ENCODE results near the gene PRR20A.
"Not testable (repeated sequence)": the region's sequence is repeated elsewhere in the genome, so short reads cannot be mapped to it uniquely, and the experiment has no call there.

Gene PRR20A

GRCh38 chr13:57140235-57140968 lies at the start of gene PRR20A:
TSS of gene PRR20A (plus strand) at chr13:57140918. CDS start at chr13:57141305, 387 bp downstream.
- DNase-seq (ENCODE audit: low spot score); in situ Hi-C loops (cut with MboI; ENCODE audit: low pct_unique_long_range_greater_than_20kb, low sequenced_read_pairs, unreplicated experiment): not testable (repeated sequence)

- TF ChIP-seq CTCF (IDR thresholded peaks at IDR 0.05; ENCODE audit: extremely low read depth, insufficient read depth, missing control alignments), result no peak
- in situ Hi-C loops (cut with MboI; ENCODE audit: low pct_unique_long_range_greater_than_20kb, low sequenced_read_pairs, unreplicated experiment), result no loop called here
- DNase-seq (ENCODE audit: low spot score), result no peak
Observed at GRCh38 chr13:57114945-57115344, 25.8 kb upstream of the PRR20A start.

GRCh38 chr13:57123681-57124080 lies 17.0 kb upstream of the PRR20A start:
- no peak for TF ChIP-seq CTCF (IDR thresholded peaks at IDR 0.05; ENCODE audit: extremely low read depth, insufficient read depth, missing control alignments)
- no peak for DNase-seq (ENCODE audit: low spot score)
- in situ Hi-C loops (cut with MboI; ENCODE audit: low pct_unique_long_range_greater_than_20kb, low sequenced_read_pairs, unreplicated experiment), result no loop called here

GRCh38 chr13:57128909-57129308 lies 11.8 kb upstream of the PRR20A start:
- in situ Hi-C loops (cut with MboI; ENCODE audit: low pct_unique_long_range_greater_than_20kb, low sequenced_read_pairs, unreplicated experiment), result no loop called here
- no peak for TF ChIP-seq CTCF (IDR thresholded peaks at IDR 0.05; ENCODE audit: extremely low read depth, insufficient read depth, missing control alignments)
- DNase-seq (ENCODE audit: low spot score), result no peak

- no peak for TF ChIP-seq CTCF (IDR thresholded peaks at IDR 0.05; ENCODE audit: extremely low read depth, insufficient read depth, missing control alignments)
- in situ Hi-C loops (cut with MboI; ENCODE audit: low pct_unique_long_range_greater_than_20kb, low sequenced_read_pairs, unreplicated experiment), result no loop called here
- no peak for DNase-seq (ENCODE audit: low spot score)
Observed at GRCh38 chr13:57136093-57136492, 4.6 kb upstream of the PRR20A start.

- in situ Hi-C loops (cut with MboI; ENCODE audit: low pct_unique_long_range_greater_than_20kb, low sequenced_read_pairs, unreplicated experiment), result no loop called here
- DNase-seq (ENCODE audit: low spot score), result no peak
- no peak for TF ChIP-seq CTCF (IDR thresholded peaks at IDR 0.05; ENCODE audit: extremely low read depth, insufficient read depth, missing control alignments)
Observed at GRCh38 chr13:57137585-57137984, 3.1 kb upstream of the PRR20A start.

- no peak for DNase-seq (ENCODE audit: low spot score)
- in situ Hi-C loops (cut with MboI; ENCODE audit: low pct_unique_long_range_greater_than_20kb, low sequenced_read_pairs, unreplicated experiment), result no loop called here
- TF ChIP-seq CTCF (IDR thresholded peaks at IDR 0.05; ENCODE audit: extremely low read depth, insufficient read depth, missing control alignments), result no peak
Observed at GRCh38 chr13:57138988-57139387, 1.7 kb upstream of the PRR20A start.

GRCh38 chr13:57139781-57140180 lies 937 bp upstream of the PRR20A start:
- in situ Hi-C loops (cut with MboI; ENCODE audit: low pct_unique_long_range_greater_than_20kb, low sequenced_read_pairs, unreplicated experiment); DNase-seq (ENCODE audit: low spot score): not testable (repeated sequence)

- DNase-seq (ENCODE audit: low spot score); in situ Hi-C loops (cut with MboI; ENCODE audit: low pct_unique_long_range_greater_than_20kb, low sequenced_read_pairs, unreplicated experiment): not testable (repeated sequence)
Observed at GRCh38 chr13:57147188-57147587, 6.5 kb downstream of the PRR20A start, which contains the start of gene PRR20B. TSS of gene PRR20B (plus strand) at chr13:57147488. CDS start at chr13:57147875, 387 bp downstream.

- DNase-seq (ENCODE audit: low spot score); in situ Hi-C loops (cut with MboI; ENCODE audit: low pct_unique_long_range_greater_than_20kb, low sequenced_read_pairs, unreplicated experiment): not testable (repeated sequence)
Observed at GRCh38 chr13:57148106-57148505, 7.4 kb downstream of the PRR20A start.

- DNase-seq (ENCODE audit: low spot score); in situ Hi-C loops (cut with MboI; ENCODE audit: low pct_unique_long_range_greater_than_20kb, low sequenced_read_pairs, unreplicated experiment): not testable (repeated sequence)
Observed at GRCh38 chr13:57153761-57154160, 13.0 kb downstream of the PRR20A start, which contains the start of gene PRR20C. TSS of gene PRR20C (plus strand) at chr13:57154061. CDS start at chr13:57154448, 387 bp downstream.
